IMR-90 (cell line): ENCODE data around the gene PYDC2. TPM values are rescaled to one million over a fixed set of nuclear protein-coding genes. Genes with fewer than 3 reads are reported as not detected.

Experiments used
- ATAC-seq: fragments of 200-7000 bp; cut with Tn5 transposase; 2 replicates; pipeline ENCODE4 v1.9.1; 2020; ENCODE audit warnings: low read depth, mild to moderate bottlenecking, moderate library complexity
- Bru-seq: library from RNA; stranded (reverse); fragments of 400-500 nt; gene quantifications from one replicate; lab custom pipeline; 2021; lab: Mats Ljungman, UMichigan
- BruChase-seq, 2 experiments: library from RNA; stranded (reverse); fragments of 400-500 nt; gene quantifications; one replicate each; lab custom pipeline; 2021; lab: Mats Ljungman, UMichigan
- BruUV-seq: library from RNA; stranded (reverse); fragments of 400-500 nt; replicated peaks from 2 replicates; lab custom pipeline; 2021; lab: Mats Ljungman, UMichigan
- CTCF ChIA-PET: fragments of 300-600 bp; formaldehyde crosslinking; extraction: SDS; loops from one replicate; lab custom pipeline; 2021; ENCODE audit warnings: antibody characterized with exemption; lab: Yijun Ruan, JAX
- POLR2A ChIA-PET: fragments of 300-600 bp; sonication (Branson Sonifier 250); formaldehyde crosslinking; loops from one replicate; lab custom pipeline; 2022; ENCODE audit warnings: antibody characterized with exemption; ENCODE audit not compliant: unreplicated experiment; lab: Charles Lee
- DNase-seq: peaks from one replicate; pipeline ENCODE4 v3.0.0; 2013
- H2AFZ ChIP-seq: replicated peaks from 2 replicates; pipeline ENCODE3; 2013; ENCODE audit warnings: low read length, mild to moderate bottlenecking; ENCODE audit not compliant: poor library complexity
- H2AK5ac ChIP-seq: 2 replicates; pipeline ENCODE4 v1.6.1; 2013; ENCODE audit warnings: low read depth, low read length, inconsistent platforms
- H2AK9ac ChIP-seq: replicated peaks from 2 replicates; pipeline ENCODE3; 2013; ENCODE audit warnings: mild to moderate bottlenecking, low read depth, low read length, moderate library complexity; ENCODE audit not compliant: poor library complexity
- H2BK120ac ChIP-seq: 2 replicates; pipeline ENCODE4 v1.6.1; 2013; ENCODE audit warnings: low read depth, low read length, inconsistent platforms
- H2BK15ac ChIP-seq: 3 replicates; pipeline ENCODE4 v1.6.1; 2013; ENCODE audit warnings: low read depth, low read length, inconsistent platforms
- H2BK20ac ChIP-seq: 2 replicates; pipeline ENCODE4 v1.6.1; 2013; ENCODE audit warnings: low read depth, mild to moderate bottlenecking, inconsistent platforms, low read length, moderate library complexity
- H2BK5ac ChIP-seq: 2 replicates; pipeline ENCODE4 v1.6.1; 2013; ENCODE audit warnings: mild to moderate bottlenecking, low read depth, low read length, inconsistent platforms; ENCODE audit not compliant: poor library complexity, severe bottlenecking
- H3K14ac ChIP-seq: replicated peaks from 2 replicates; pipeline ENCODE4 v1.6.1; 2013; ENCODE audit warnings: low read depth, low read length, inconsistent platforms
- H3K18ac ChIP-seq: 2 replicates; pipeline ENCODE4 v1.6.1; 2013; ENCODE audit warnings: low read depth, low read length, control low read depth
- H3K23ac ChIP-seq: 2 replicates; pipeline ENCODE4 v1.6.1; 2013; ENCODE audit warnings: low read depth, low read length, inconsistent platforms
- H3K27ac ChIP-seq: 2 replicates; pipeline ENCODE4 v1.5.1; 2013; ENCODE audit warnings: mild to moderate bottlenecking, control low read depth, low read length; ENCODE audit not compliant: insufficient read depth
- H3K27me3 ChIP-seq: 2 replicates; pipeline ENCODE4 v1.6.1; 2013; ENCODE audit warnings: low read length; ENCODE audit not compliant: control insufficient read depth, insufficient read depth
- H3K36me3 ChIP-seq: 2 replicates; pipeline ENCODE4 v1.6.1; 2013; ENCODE audit warnings: low read length, mixed read lengths; ENCODE audit not compliant: control insufficient read depth, insufficient read depth
- H3K4ac ChIP-seq: 2 replicates; pipeline ENCODE4 v1.6.1; 2013; ENCODE audit warnings: low read depth, low read length, inconsistent platforms
- H3K4me1 ChIP-seq: 2 replicates; pipeline ENCODE4 v1.6.1; 2013; ENCODE audit warnings: low read length, mixed read lengths; ENCODE audit not compliant: control insufficient read depth, insufficient read depth
- H3K4me2 ChIP-seq: 2 replicates; pipeline ENCODE4 v1.6.1; 2013; ENCODE audit warnings: low read depth, mild to moderate bottlenecking, control low read depth, low read length, moderate library complexity
- H3K4me3 ChIP-seq: 2 replicates; pipeline ENCODE4 v1.5.1; 2013; ENCODE audit warnings: low read depth, mild to moderate bottlenecking, control low read depth, low read length, moderate library complexity; ENCODE audit not compliant: insufficient read depth
- H3K56ac ChIP-seq: 2 replicates; pipeline ENCODE4 v1.6.1; 2013; ENCODE audit warnings: low read length, inconsistent platforms; ENCODE audit not compliant: insufficient read depth; ENCODE audit errors: extremely low read depth
- H3K79me1 ChIP-seq, 2 experiments: 2 replicates each; pipeline ENCODE4 v1.6.1; 2013; ENCODE audit warnings: low read length in 2 of 2, inconsistent platforms in 1 of 2, low read depth in 1 of 2
- H3K9ac ChIP-seq: 2 replicates; pipeline ENCODE4 v1.6.1; 2013; ENCODE audit warnings: low read depth, low read length, control low read depth
- H3K9me1 ChIP-seq: 2 replicates; pipeline ENCODE4 v1.6.1; 2013; ENCODE audit warnings: low read length, inconsistent platforms; ENCODE audit not compliant: insufficient read depth
- H3K9me3 ChIP-seq: 2 replicates; pipeline ENCODE4 v1.6.1; 2013; ENCODE audit warnings: low read length; ENCODE audit not compliant: control insufficient read depth, insufficient read depth
- H4K20me1 ChIP-seq: 2 replicates; pipeline ENCODE4 v1.6.1; 2013; ENCODE audit warnings: low read length, inconsistent platforms; ENCODE audit not compliant: insufficient read depth
- H4K5ac ChIP-seq: 2 replicates; pipeline ENCODE4 v1.6.1; 2013; ENCODE audit warnings: mild to moderate bottlenecking, low read depth, low read length, control low read depth
- H4K8ac ChIP-seq, 2 experiments: 2 replicates each; pipeline ENCODE4 v1.6.1; 2013; ENCODE audit warnings: low read depth in 2 of 2, low read length in 2 of 2, control low read depth in 1 of 2, inconsistent platforms in 1 of 2
- H4K91ac ChIP-seq: 2 replicates; pipeline ENCODE4 v1.6.1; 2013; ENCODE audit warnings: low read depth, low read length, inconsistent platforms; ENCODE audit not compliant: insufficient read depth
- MAZ ChIP-seq: IDR thresholded peaks from 2 replicates; pipeline ENCODE4 v1.6.1; 2012; ENCODE audit warnings: low read depth, mild to moderate bottlenecking, low read length, improper control_type of control experiment, moderate library complexity, borderline replicate concordance
- MXI1 ChIP-seq: IDR thresholded peaks from 2 replicates; pipeline ENCODE4 v1.6.1; 2012; ENCODE audit warnings: low read depth, mild to moderate bottlenecking, low read length, moderate library complexity, borderline replicate concordance
- RAD21 ChIP-seq: IDR thresholded peaks from 2 replicates; pipeline ENCODE4 v1.6.1; 2012; ENCODE audit warnings: low read length, improper control_type of control experiment
- RCOR1 ChIP-seq: IDR thresholded peaks from 2 replicates; pipeline ENCODE4 v1.6.1; 2012; ENCODE audit warnings: mild to moderate bottlenecking, low read length, improper control_type of control experiment; ENCODE audit not compliant: insufficient replicate concordance
- RFX5 ChIP-seq: IDR thresholded peaks from 2 replicates; pipeline ENCODE4 v1.8.0; 2012; ENCODE audit warnings: low read depth, mild to moderate bottlenecking, low read length, moderate library complexity
- USF2 ChIP-seq: fragments of 150-350 bp; IDR thresholded peaks from 2 replicates; pipeline ENCODE4 v1.6.1; 2017; ENCODE audit warnings: mild to moderate bottlenecking, antibody characterized with exemption, low read length, low read depth
- WGBS, 2 experiments: methylation state at CpG; one replicate each; pipeline versions ENCODE4 v1.1.5 to v1.1.7; 2013; ENCODE audit warnings: missing lambda C conversion rate in 2 of 2; ENCODE audit not compliant: insufficient read length in 1 of 2; ENCODE audit errors: extremely low coverage in 2 of 2; 5-methylcytosine and 5-hydroxymethylcytosine counted together
- dilution Hi-C: fragments of 300-500 bp; cut with HindIII; formaldehyde crosslinking; loops from one replicate; pipeline ENCODE4 v1.14.3; 2018; ENCODE audit warnings: low sequenced_read_pairs; ENCODE audit not compliant: unreplicated experiment
- in situ Hi-C: fragments of 300-500 bp; cut with MboI; formaldehyde crosslinking; loops from 3 replicates; pipeline ENCODE4 v1.14.3; 2019; ENCODE audit warnings: low sequenced_read_pairs, inconsistent platforms, mixed read lengths
- intact Hi-C: fragments of 100-400 bp; cut with micrococcal nuclease; formaldehyde crosslinking; loops from 2 replicates; pipeline ENCODE4 v1.10.0; 2022
- long read RNA-seq: library from polyadenylated mRNA; unstranded; transcript quantifications from one replicate; pipeline ENCODE4 v2.0.0, GENCODE V29; 2021; ENCODE audit not compliant: unreplicated experiment
- polyA plus RNA-seq, 3 experiments: library from polyadenylated mRNA; depleted of rRNA; stranded (reverse); fragments of >200 nt; gene quantifications; 2 replicates each; pipeline ENCODE4 v1.2.3, GENCODE V29; 2012; ENCODE audit warnings: low replicate concordance in 1 of 3
- total RNA-seq: library from RNA; depleted of rRNA; stranded (reverse); fragments of >200 nt; gene quantifications from 2 replicates; pipeline ENCODE4 v1.2.3, GENCODE V29; 2012; rRNA removed

The PYDC2 gene
- total RNA-seq: not detected in 2 replicates
- polyA plus RNA-seq (2012; rRNA removed): not detected in 2 replicates
- not detected in 2 replicates for polyA plus RNA-seq (2012; cell fraction: cytosol; rRNA removed)
- polyA plus RNA-seq (2012; cell fraction: nucleus; rRNA removed; ENCODE audit: low replicate concordance): not detected in 2 replicates
- not detected for Bru-seq, nascent RNA
- BruChase-seq, experiment 1, labeled RNA remaining after a 6-hour chase: not detected
- BruChase-seq, experiment 2, labeled RNA remaining after a 2-hour chase: percentile 19 among the genes with signal in this experiment
- long read RNA-seq: 0 reads

GRCh38 chr3:191461113-191461595 lies at the start of gene PYDC2:
Gene PYDC2, plus strand, starts transcription at chr3:191461163. Its CDS starts 0 bp downstream, at chr3:191461163.
- no peaks in the 10 kb centered on the region for H3K9me3 ChIP-seq
- CTCF ChIA-PET: no interaction called here
- no peaks in the 10 kb centered on the region for H3K36me3 ChIP-seq
- no peaks in the 10 kb centered on the region for H3K27me3 ChIP-seq
- H3K4me2 ChIP-seq: no peak within 1 kb of the TSS
- WGBS, 2 experiments: no CpG with 5 or more reads among the region's 3 CpGs
- H4K8ac ChIP-seq: no peak within 1 kb of the TSS
- no peak for ATAC-seq
- H3K4ac ChIP-seq: no peak within 1 kb of the TSS
- no peak within 1 kb of the TSS for H2BK15ac ChIP-seq
- H4K5ac ChIP-seq: no peak within 1 kb of the TSS
- no peaks in the 10 kb centered on the region for H3K9me1 ChIP-seq
- H2BK20ac ChIP-seq: no peak within 1 kb of the TSS
- H3K4me3 ChIP-seq: no peak within 1 kb of the TSS
- H3K79me1 ChIP-seq: no peaks in the 10 kb centered on the region
- no peak within 1 kb of the TSS for H2AK5ac ChIP-seq
- H3K56ac ChIP-seq: no peak within 1 kb of the TSS
- DNase-seq: no peak
- H4K20me1 ChIP-seq: no peaks in the 10 kb centered on the region
- H3K18ac ChIP-seq: no peak within 1 kb of the TSS
- TF ChIP-seq RCOR1 (no peak), MXI1 (no peak), USF2 (no peak), RFX5 (no peak), MAZ (no peak), RAD21 (no peak)
- H2BK5ac ChIP-seq: no peak within 1 kb of the TSS
- no peak within 1 kb of the TSS for H4K91ac ChIP-seq
- no peak within 1 kb of the TSS for H2AFZ ChIP-seq
- no peak within 1 kb of the TSS for H2BK120ac ChIP-seq
- intact Hi-C loops (no loop called here), in situ Hi-C loops (no loop called here), dilution Hi-C loops (no loop called here)
- no peaks in the 10 kb centered on the region for H3K4me1 ChIP-seq
- BruUV-seq: no TSS peak
- H2AK9ac ChIP-seq: no peak within 1 kb of the TSS
- H3K23ac ChIP-seq: no peak within 1 kb of the TSS
- POLR2A ChIA-PET: no interaction called here
- H3K14ac ChIP-seq: no peak within 1 kb of the TSS
- no peak within 1 kb of the TSS for H3K27ac ChIP-seq
- H3K9ac ChIP-seq: no peak within 1 kb of the TSS
